Activated CD4-positive, CD25-positive, alpha-beta regulatory T cell (primary cell): ENCODE data around the gene CENPM.

Source experiments
- DNase-seq, 4 experiments: peaks; one replicate each; lab custom pipeline; 2025; lab: John Stamatoyannopoulos, UW

CENPM gene

DNA sequence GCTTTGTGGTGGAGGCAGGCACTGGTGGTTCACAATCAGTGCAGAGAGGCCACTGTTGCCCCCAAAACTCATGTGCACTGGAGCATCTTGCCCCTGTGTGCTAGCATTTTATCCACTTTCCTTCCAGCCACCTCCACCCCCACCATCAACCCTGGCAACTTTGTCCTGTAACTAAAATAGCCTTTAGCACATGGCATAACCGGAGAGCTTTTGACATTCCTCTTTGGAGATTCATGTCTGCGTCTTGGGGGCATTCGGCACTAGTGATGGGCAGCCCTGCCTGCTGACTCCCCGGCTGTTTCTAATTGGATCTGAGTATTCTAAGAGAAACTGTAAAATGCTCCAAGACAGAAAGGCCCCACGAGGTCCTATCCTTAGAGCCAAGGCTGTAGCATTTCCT is 47.8 kb downstream of the CENPM start:
- no peak for DNase-seq

- no peak for DNase-seq
Observed at GRCh38 chr22:41898645-41899044, 48.3 kb downstream of the CENPM start.

DNA sequence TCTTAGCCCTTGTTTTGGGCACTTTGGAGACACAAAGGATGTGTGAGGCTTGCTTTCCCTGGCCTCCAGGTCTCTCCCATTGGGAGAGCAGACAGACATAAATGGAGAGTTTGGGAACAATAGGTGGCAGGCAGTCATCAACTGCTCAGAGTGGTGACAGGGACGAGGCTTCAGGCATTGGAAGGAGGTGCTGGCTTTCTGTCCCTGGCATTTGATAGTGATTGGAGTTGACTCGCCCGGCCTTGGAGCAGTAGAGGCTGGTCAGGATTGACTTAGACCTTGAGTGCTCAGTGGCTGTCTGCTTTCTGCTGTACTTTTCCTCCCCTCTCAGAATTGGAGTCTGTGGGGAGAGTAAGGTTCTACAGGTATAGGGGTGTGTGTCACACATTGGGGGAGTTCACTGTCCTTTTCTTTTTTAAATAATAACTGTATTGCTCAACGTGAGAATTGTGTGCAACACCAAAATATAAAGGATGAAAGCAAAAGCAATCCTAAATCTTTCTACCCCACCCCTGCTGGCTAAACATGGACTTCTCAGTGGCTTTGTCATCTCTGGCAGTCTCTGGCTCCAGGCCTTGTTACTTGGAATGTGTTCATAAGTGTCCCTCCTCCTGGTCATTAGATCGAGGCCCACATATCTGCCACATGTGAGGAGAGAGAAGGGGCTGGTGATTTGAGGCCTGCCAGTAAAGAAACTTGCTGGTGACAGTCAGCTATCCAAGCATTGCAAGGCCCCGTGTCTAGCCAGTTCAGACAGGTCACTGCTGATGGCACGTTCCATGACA is 53.2 kb downstream of the CENPM start:
- no peak for DNase-seq

DNA sequence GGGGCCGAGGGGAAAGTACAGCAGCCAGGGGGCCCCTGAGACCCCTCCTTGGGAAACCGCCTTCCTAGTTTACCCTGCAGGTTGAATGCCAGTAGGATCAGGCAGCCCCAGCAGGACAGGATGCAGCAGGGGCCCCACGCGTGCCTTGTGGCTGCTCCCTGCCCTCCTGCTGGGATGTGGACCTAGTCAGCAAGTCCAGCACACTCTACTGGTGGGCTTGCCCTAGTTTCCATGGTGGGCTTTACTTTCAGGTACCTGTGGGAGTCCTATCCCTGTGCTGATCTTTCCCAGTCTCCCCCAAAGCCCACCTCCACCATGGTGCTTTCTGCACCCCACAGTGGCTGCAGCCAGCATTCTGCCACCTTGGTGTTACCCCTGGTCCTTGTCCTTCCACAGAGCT is 54.2 kb downstream of the CENPM start:
- DNase-seq = no peak

GRCh38 chr22:41891407-41891806 is 55.5 kb downstream of the CENPM start:
- no peak for DNase-seq
